KMS-11 (cell line): ENCODE results near the gene ESCO1.

Experiments
- H2AFZ ChIP-seq: fragments of 200-600 bp; sonication (generic); 2 replicates; pipeline ENCODE4 v1.6.1; 2016; ENCODE audit warnings: antibody characterized with exemption, mixed run types, low read depth
- H3K27ac ChIP-seq: fragments of 200-600 bp; sonication (generic); 2 replicates; pipeline ENCODE4 v1.6.1; 2016; ENCODE audit warnings: mild to moderate bottlenecking, mixed run types
- H3K27me3 ChIP-seq: fragments of 200-600 bp; sonication (generic); 2 replicates; pipeline ENCODE4 v1.6.1; 2017; ENCODE audit warnings: mild to moderate bottlenecking, low read depth, mixed run types, moderate library complexity; ENCODE audit not compliant: insufficient read depth
- H3K36me3 ChIP-seq: fragments of 200-600 bp; sonication (generic); 2 replicates; pipeline ENCODE4 v1.6.1; 2017; ENCODE audit warnings: mild to moderate bottlenecking, mixed run types; ENCODE audit not compliant: insufficient read depth
- H3K4me1 ChIP-seq: fragments of 200-600 bp; sonication (generic); 2 replicates; pipeline ENCODE4 v1.6.1; 2016; ENCODE audit warnings: mild to moderate bottlenecking, low read depth, mixed run types; ENCODE audit not compliant: poor library complexity, severe bottlenecking
- H3K4me2 ChIP-seq: fragments of 200-600 bp; sonication (generic); 2 replicates; pipeline ENCODE4 v1.7.0; 2016; ENCODE audit warnings: mild to moderate bottlenecking, mixed run types
- H3K4me3 ChIP-seq: fragments of 200-600 bp; sonication (generic); IDR thresholded peaks from 2 replicates; pipeline ENCODE4 v1.6.1; 2017; ENCODE audit warnings: low read depth, low read length, mixed read lengths; ENCODE audit not compliant: insufficient read depth
- H3K79me2 ChIP-seq: fragments of 200-600 bp; sonication (generic); 2 replicates; pipeline ENCODE4 v1.6.1; 2016; ENCODE audit warnings: low read depth, mixed run types; ENCODE audit not compliant: insufficient read depth
- H3K9ac ChIP-seq: fragments of 200-600 bp; sonication (generic); 2 replicates; pipeline ENCODE4 v1.6.1; 2016; ENCODE audit warnings: mild to moderate bottlenecking, mixed run types
- H4K20me1 ChIP-seq: fragments of 200-600 bp; sonication (generic); 2 replicates; pipeline ENCODE4 v1.6.1; 2016; ENCODE audit warnings: mild to moderate bottlenecking, mixed run types; ENCODE audit not compliant: insufficient read depth
- TF ChIP-seq, protein P1 (sequence below): fragments of 200-600 bp; sonication (generic); conservative IDR thresholded peaks from 2 replicates; pipeline ENCODE4 v1.6.1; 2017; ENCODE audit warnings: low read depth, mild to moderate bottlenecking, antibody characterized with exemption, low read length, moderate library complexity, mixed read lengths

ESCO1 gene

DNA sequence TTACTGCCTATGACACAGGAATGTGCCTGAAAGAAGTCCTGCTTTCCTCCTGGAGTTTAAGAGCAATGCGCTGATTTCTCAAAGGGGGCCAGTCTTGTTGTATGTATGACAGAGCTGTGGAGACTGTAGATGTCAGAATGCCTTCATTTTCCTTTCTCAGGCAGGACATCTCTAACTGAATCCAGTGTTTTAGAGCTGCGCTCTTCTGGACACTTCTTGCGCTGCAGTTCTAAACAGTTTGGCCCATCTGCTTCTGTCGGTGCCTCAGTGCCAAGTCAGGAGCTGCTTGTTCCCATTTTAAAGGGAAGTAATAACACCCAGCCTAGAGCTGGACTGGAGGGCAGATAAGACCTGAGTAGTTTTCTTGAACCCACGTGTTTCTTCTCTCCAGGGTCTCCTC is 91.4 kb downstream of the ESCO1 start:
- TF ChIP-seq, protein P1, sequence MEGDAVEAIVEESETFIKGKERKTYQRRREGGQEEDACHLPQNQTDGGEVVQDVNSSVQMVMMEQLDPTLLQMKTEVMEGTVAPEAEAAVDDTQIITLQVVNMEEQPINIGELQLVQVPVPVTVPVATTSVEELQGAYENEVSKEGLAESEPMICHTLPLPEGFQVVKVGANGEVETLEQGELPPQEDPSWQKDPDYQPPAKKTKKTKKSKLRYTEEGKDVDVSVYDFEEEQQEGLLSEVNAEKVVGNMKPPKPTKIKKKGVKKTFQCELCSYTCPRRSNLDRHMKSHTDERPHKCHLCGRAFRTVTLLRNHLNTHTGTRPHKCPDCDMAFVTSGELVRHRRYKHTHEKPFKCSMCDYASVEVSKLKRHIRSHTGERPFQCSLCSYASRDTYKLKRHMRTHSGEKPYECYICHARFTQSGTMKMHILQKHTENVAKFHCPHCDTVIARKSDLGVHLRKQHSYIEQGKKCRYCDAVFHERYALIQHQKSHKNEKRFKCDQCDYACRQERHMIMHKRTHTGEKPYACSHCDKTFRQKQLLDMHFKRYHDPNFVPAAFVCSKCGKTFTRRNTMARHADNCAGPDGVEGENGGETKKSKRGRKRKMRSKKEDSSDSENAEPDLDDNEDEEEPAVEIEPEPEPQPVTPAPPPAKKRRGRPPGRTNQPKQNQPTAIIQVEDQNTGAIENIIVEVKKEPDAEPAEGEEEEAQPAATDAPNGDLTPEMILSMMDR: no peak
- no peaks in the 10 kb centered on the region for H4K20me1 ChIP-seq
- H3K4me1 ChIP-seq: no peaks in the 10 kb centered on the region
- no peak overlapping the region for H3K27ac ChIP-seq
- H3K36me3 ChIP-seq: no peaks in the 10 kb centered on the region
- H2AFZ ChIP-seq: no peak overlapping the region
- H3K4me3 ChIP-seq: no peak overlapping the region
- H3K79me2 ChIP-seq: no peaks in the 10 kb centered on the region
- no peak overlapping the region for H3K4me2 ChIP-seq
- no peak overlapping the region for H3K9ac ChIP-seq
- no peaks in the 10 kb centered on the region for H3K27me3 ChIP-seq

DNA sequence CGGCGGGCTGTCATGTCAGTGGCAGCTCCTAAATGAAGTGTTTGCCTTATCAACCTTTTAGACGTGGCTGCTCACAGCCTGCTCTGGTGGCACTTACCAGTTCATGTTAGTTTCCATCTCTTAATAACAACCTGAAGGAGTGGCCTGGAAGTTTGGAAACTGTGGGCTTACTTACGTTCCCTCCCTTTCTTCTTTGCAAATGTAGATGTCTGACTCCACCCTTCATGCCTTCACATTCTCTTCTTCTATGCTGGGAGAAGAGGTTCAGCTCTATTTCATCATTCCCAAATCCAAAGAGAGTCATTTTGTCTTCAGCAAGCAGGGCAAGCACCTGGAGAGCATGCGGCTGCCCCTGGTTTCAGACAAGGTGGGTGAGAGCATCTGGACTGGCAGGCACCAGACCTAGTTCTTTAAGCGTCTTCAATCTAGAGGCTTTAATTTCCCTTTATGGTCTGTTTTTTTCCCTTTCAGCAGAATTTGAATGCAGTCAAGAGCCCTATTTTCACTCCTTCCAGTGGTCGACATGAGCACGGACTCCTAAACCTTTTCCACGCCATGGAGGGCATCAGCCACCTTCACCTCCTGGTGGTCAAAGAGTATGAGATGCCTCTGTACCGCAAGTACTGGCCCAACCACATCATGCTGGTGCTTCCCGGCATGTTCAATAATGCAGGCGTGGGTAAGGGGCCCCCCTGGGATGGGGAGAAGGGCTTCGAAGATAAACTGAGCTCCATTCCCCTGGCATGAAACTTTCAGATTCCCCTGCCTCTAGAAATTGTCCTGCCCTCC is 92.4 kb downstream of the ESCO1 start:
- no peak overlapping the region for H3K27ac ChIP-seq
- H3K4me3 ChIP-seq: no peak overlapping the region
- no peak overlapping the region for H2AFZ ChIP-seq
- H3K4me2 ChIP-seq: no peak overlapping the region
- H4K20me1 ChIP-seq: no peaks in the 10 kb centered on the region
- no peaks in the 10 kb centered on the region for H3K27me3 ChIP-seq
- no peaks in the 10 kb centered on the region for H3K4me1 ChIP-seq
- no peaks in the 10 kb centered on the region for H3K79me2 ChIP-seq
- no peak overlapping the region for H3K9ac ChIP-seq
- H3K36me3 ChIP-seq: no peaks in the 10 kb centered on the region
- TF ChIP-seq, protein P1: no peak

DNA sequence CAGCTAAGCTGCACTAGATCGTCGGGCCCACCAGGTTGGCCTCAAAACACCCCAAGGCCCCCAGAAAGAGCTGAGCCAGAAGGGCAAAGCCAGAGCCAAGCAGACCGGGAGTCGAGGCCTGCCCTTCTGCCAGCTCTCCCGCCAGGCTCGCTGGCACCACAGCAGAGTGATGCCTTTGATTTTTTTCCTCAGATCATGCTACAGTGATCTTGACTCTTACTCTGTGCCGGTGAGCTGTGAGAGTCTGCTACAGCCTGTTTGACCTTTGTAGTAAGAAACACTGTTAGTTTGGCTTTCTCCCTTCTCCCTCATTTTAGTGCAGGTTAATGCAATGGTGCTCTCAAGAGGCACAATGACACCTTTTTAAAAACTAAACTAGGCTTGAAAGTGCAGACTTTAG is 97.8 kb downstream of the ESCO1 start:
- H3K36me3 ChIP-seq: no peaks in the 10 kb centered on the region
- no peaks in the 10 kb centered on the region for H3K4me1 ChIP-seq
- no peak overlapping the region for H3K4me2 ChIP-seq

DNA sequence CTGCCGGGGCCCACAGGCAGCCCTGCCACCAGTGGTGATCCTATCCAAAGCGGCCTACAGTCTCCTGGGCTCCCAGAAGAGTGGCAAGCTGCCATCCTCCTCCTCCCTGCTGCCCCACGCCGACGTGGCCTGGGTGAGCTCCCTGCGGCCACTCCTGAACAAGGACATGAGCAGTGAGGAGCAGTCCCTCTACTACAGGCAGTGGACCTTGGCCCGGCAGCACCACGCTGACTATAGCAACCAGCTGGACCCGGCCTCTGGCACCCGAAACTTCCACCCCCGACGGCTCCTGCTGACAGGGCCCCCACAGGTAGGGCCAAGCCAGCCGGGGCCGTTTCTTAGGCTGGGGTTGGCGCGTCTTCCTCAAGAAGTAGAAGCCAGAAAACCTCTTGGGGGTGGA is 100.5 kb downstream of the ESCO1 start:
- no peak overlapping the region for H2AFZ ChIP-seq
- TF ChIP-seq, protein P1: no peak
- no peak overlapping the region for H3K4me2 ChIP-seq
- no peak overlapping the region for H3K4me3 ChIP-seq
- H3K27ac ChIP-seq: no peak overlapping the region
- H3K36me3 ChIP-seq: no peaks in the 10 kb centered on the region
- H4K20me1 ChIP-seq: no peaks in the 10 kb centered on the region
- H3K27me3 ChIP-seq: no peaks in the 10 kb centered on the region
- H3K4me1 ChIP-seq: no peaks in the 10 kb centered on the region
- H3K79me2 ChIP-seq: no peaks in the 10 kb centered on the region
- H3K9ac ChIP-seq: no peak overlapping the region

More for the DNA sequence above, 97.8 kb downstream of the ESCO1 start:
- no peak overlapping the region for H3K27ac ChIP-seq
- H4K20me1 ChIP-seq: no peaks in the 10 kb centered on the region
- TF ChIP-seq, protein P1: no peak
- no peaks in the 10 kb centered on the region for H3K79me2 ChIP-seq
- no peak overlapping the region for H2AFZ ChIP-seq
- H3K4me3 ChIP-seq: no peak overlapping the region
- no peaks in the 10 kb centered on the region for H3K27me3 ChIP-seq
- no peak overlapping the region for H3K9ac ChIP-seq
